IMR-90 (cell line): ENCODE results near the gene PLAAT2. TPM values are rescaled to one million over a fixed set of nuclear protein-coding genes. Genes with fewer than 3 reads are reported as not detected.

Experiments used
- ATAC-seq: fragments of 200-7000 bp; cut with Tn5 transposase; 2 replicates; pipeline ENCODE4 v1.9.1; 2020; ENCODE audit warnings: low read depth, mild to moderate bottlenecking, moderate library complexity
- BruUV-seq: library from RNA; stranded (reverse); fragments of 400-500 nt; replicated peaks from 2 replicates; lab custom pipeline; 2021; lab: Mats Ljungman, UMichigan
- CTCF ChIA-PET: fragments of 300-600 bp; formaldehyde crosslinking; extraction: SDS; loops from one replicate; lab custom pipeline; 2021; ENCODE audit warnings: antibody characterized with exemption; lab: Yijun Ruan, JAX
- POLR2A ChIA-PET: fragments of 300-600 bp; sonication (Branson Sonifier 250); formaldehyde crosslinking; loops from one replicate; lab custom pipeline; 2022; ENCODE audit warnings: antibody characterized with exemption; ENCODE audit not compliant: unreplicated experiment; lab: Charles Lee
- DNase-seq: peaks from one replicate; pipeline ENCODE4 v3.0.0; 2013
- H2AFZ ChIP-seq: replicated peaks from 2 replicates; pipeline ENCODE3; 2013; ENCODE audit warnings: low read length, mild to moderate bottlenecking; ENCODE audit not compliant: poor library complexity
- H2AK5ac ChIP-seq: 2 replicates; pipeline ENCODE4 v1.6.1; 2013; ENCODE audit warnings: low read depth, low read length, inconsistent platforms
- H2AK9ac ChIP-seq: replicated peaks from 2 replicates; pipeline ENCODE3; 2013; ENCODE audit warnings: mild to moderate bottlenecking, low read depth, low read length, moderate library complexity; ENCODE audit not compliant: poor library complexity
- H2BK120ac ChIP-seq: 2 replicates; pipeline ENCODE4 v1.6.1; 2013; ENCODE audit warnings: low read depth, low read length, inconsistent platforms
- H2BK15ac ChIP-seq: 3 replicates; pipeline ENCODE4 v1.6.1; 2013; ENCODE audit warnings: low read depth, low read length, inconsistent platforms
- H2BK20ac ChIP-seq: 2 replicates; pipeline ENCODE4 v1.6.1; 2013; ENCODE audit warnings: low read depth, mild to moderate bottlenecking, inconsistent platforms, low read length, moderate library complexity
- H2BK5ac ChIP-seq: 2 replicates; pipeline ENCODE4 v1.6.1; 2013; ENCODE audit warnings: mild to moderate bottlenecking, low read depth, low read length, inconsistent platforms; ENCODE audit not compliant: poor library complexity, severe bottlenecking
- H3K14ac ChIP-seq: replicated peaks from 2 replicates; pipeline ENCODE4 v1.6.1; 2013; ENCODE audit warnings: low read depth, low read length, inconsistent platforms
- H3K18ac ChIP-seq: 2 replicates; pipeline ENCODE4 v1.6.1; 2013; ENCODE audit warnings: low read depth, low read length, control low read depth
- H3K23ac ChIP-seq: 2 replicates; pipeline ENCODE4 v1.6.1; 2013; ENCODE audit warnings: low read depth, low read length, inconsistent platforms
- H3K27ac ChIP-seq: 2 replicates; pipeline ENCODE4 v1.5.1; 2013; ENCODE audit warnings: mild to moderate bottlenecking, control low read depth, low read length; ENCODE audit not compliant: insufficient read depth
- H3K27me3 ChIP-seq: 2 replicates; pipeline ENCODE4 v1.6.1; 2013; ENCODE audit warnings: low read length; ENCODE audit not compliant: control insufficient read depth, insufficient read depth
- H3K36me3 ChIP-seq: 2 replicates; pipeline ENCODE4 v1.6.1; 2013; ENCODE audit warnings: low read length, mixed read lengths; ENCODE audit not compliant: control insufficient read depth, insufficient read depth
- H3K4ac ChIP-seq: 2 replicates; pipeline ENCODE4 v1.6.1; 2013; ENCODE audit warnings: low read depth, low read length, inconsistent platforms
- H3K4me1 ChIP-seq: 2 replicates; pipeline ENCODE4 v1.6.1; 2013; ENCODE audit warnings: low read length, mixed read lengths; ENCODE audit not compliant: control insufficient read depth, insufficient read depth
- H3K4me2 ChIP-seq: 2 replicates; pipeline ENCODE4 v1.6.1; 2013; ENCODE audit warnings: low read depth, mild to moderate bottlenecking, control low read depth, low read length, moderate library complexity
- H3K4me3 ChIP-seq: 2 replicates; pipeline ENCODE4 v1.5.1; 2013; ENCODE audit warnings: low read depth, mild to moderate bottlenecking, control low read depth, low read length, moderate library complexity; ENCODE audit not compliant: insufficient read depth
- H3K56ac ChIP-seq: 2 replicates; pipeline ENCODE4 v1.6.1; 2013; ENCODE audit warnings: low read length, inconsistent platforms; ENCODE audit not compliant: insufficient read depth; ENCODE audit errors: extremely low read depth
- H3K79me1 ChIP-seq, 2 experiments: 2 replicates each; pipeline ENCODE4 v1.6.1; 2013; ENCODE audit warnings: low read length in 2 of 2, inconsistent platforms in 1 of 2, low read depth in 1 of 2
- H3K9ac ChIP-seq: 2 replicates; pipeline ENCODE4 v1.6.1; 2013; ENCODE audit warnings: low read depth, low read length, control low read depth
- H3K9me1 ChIP-seq: 2 replicates; pipeline ENCODE4 v1.6.1; 2013; ENCODE audit warnings: low read length, inconsistent platforms; ENCODE audit not compliant: insufficient read depth
- H3K9me3 ChIP-seq: 2 replicates; pipeline ENCODE4 v1.6.1; 2013; ENCODE audit warnings: low read length; ENCODE audit not compliant: control insufficient read depth, insufficient read depth
- H4K20me1 ChIP-seq: 2 replicates; pipeline ENCODE4 v1.6.1; 2013; ENCODE audit warnings: low read length, inconsistent platforms; ENCODE audit not compliant: insufficient read depth
- H4K5ac ChIP-seq: 2 replicates; pipeline ENCODE4 v1.6.1; 2013; ENCODE audit warnings: mild to moderate bottlenecking, low read depth, low read length, control low read depth
- H4K8ac ChIP-seq, 2 experiments: 2 replicates each; pipeline ENCODE4 v1.6.1; 2013; ENCODE audit warnings: low read depth in 2 of 2, low read length in 2 of 2, control low read depth in 1 of 2, inconsistent platforms in 1 of 2
- H4K91ac ChIP-seq: 2 replicates; pipeline ENCODE4 v1.6.1; 2013; ENCODE audit warnings: low read depth, low read length, inconsistent platforms; ENCODE audit not compliant: insufficient read depth
- BHLHE40 ChIP-seq: fragments of 150-350 bp; IDR thresholded peaks from 2 replicates; pipeline ENCODE4 v1.6.1; 2016; ENCODE audit warnings: mild to moderate bottlenecking, low read depth, low read length
- CHD1 ChIP-seq: IDR thresholded peaks from 2 replicates; pipeline ENCODE4 v1.6.1; 2012; ENCODE audit warnings: low read depth, low read length, improper control_type of control experiment
- POLR2A ChIP-seq: IDR thresholded peaks from 2 replicates; pipeline ENCODE4 v1.6.1; 2012; ENCODE audit warnings: mild to moderate bottlenecking, low read depth, low read length
- RCOR1 ChIP-seq: IDR thresholded peaks from 2 replicates; pipeline ENCODE4 v1.6.1; 2012; ENCODE audit warnings: mild to moderate bottlenecking, low read length, improper control_type of control experiment; ENCODE audit not compliant: insufficient replicate concordance
- RFX5 ChIP-seq: IDR thresholded peaks from 2 replicates; pipeline ENCODE4 v1.8.0; 2012; ENCODE audit warnings: low read depth, mild to moderate bottlenecking, low read length, moderate library complexity
- SMC3 ChIP-seq: fragments of 150-350 bp; IDR thresholded peaks from 2 replicates; pipeline ENCODE4 v1.6.1; 2016; ENCODE audit warnings: low read depth, mild to moderate bottlenecking, antibody characterized with exemption, low read length, moderate library complexity
- WGBS, 2 experiments: methylation state at CpG; one replicate each; pipeline versions ENCODE4 v1.1.5 to v1.1.7; 2013; ENCODE audit warnings: missing lambda C conversion rate in 2 of 2; ENCODE audit not compliant: insufficient read length in 1 of 2; ENCODE audit errors: extremely low coverage in 2 of 2; 5-methylcytosine and 5-hydroxymethylcytosine counted together
- dilution Hi-C: fragments of 300-500 bp; cut with HindIII; formaldehyde crosslinking; loops from one replicate; pipeline ENCODE4 v1.14.3; 2018; ENCODE audit warnings: low sequenced_read_pairs; ENCODE audit not compliant: unreplicated experiment
- in situ Hi-C: fragments of 300-500 bp; cut with MboI; formaldehyde crosslinking; loops from 3 replicates; pipeline ENCODE4 v1.14.3; 2019; ENCODE audit warnings: low sequenced_read_pairs, inconsistent platforms, mixed read lengths
- intact Hi-C: fragments of 100-400 bp; cut with micrococcal nuclease; formaldehyde crosslinking; loops from 2 replicates; pipeline ENCODE4 v1.10.0; 2022
- polyA plus RNA-seq, 3 experiments: library from polyadenylated mRNA; depleted of rRNA; stranded (reverse); fragments of >200 nt; gene quantifications; 2 replicates each; pipeline ENCODE4 v1.2.3, GENCODE V29; 2012; ENCODE audit warnings: low replicate concordance in 1 of 3
- total RNA-seq: library from RNA; depleted of rRNA; stranded (reverse); fragments of >200 nt; gene quantifications from 2 replicates; pipeline ENCODE4 v1.2.3, GENCODE V29; 2012

PLAAT2 gene
- total and polyA plus RNA-seq, 2 of the 4 experiments (the other 2 are of a cell fraction), result not detected

GRCh38 chr11:63572026-63572688 is 9.0 kb upstream of the PLAAT2 start (continued):
- TF ChIP-seq POLR2A (no peak), RCOR1 (no peak), SMC3 (no peak)

DNA sequence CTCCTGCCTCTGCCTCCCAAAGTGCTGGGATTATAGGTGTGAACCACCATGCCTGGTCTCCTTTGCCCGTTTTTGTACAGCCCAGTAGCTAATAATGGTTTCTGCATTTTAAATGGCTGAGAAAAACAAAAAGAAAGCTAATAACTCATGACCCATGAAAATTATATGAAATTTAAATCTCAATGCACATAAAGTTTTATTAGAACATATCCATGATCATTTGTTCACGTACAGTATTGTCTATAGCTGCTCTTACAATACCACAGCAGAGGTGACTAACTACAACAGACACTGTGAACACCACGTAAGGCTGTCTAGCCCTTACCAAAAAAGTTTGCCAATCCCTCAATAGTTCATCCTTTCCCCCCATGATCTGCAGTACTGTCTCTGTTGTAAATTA is 6.4 kb upstream of the PLAAT2 start:
- Histone ChIP-seq H3K14ac (no peak overlapping the region), H2BK15ac (no peak overlapping the region), H3K18ac (no peak overlapping the region), H3K4me3 (no peak overlapping the region), H2AK9ac (no peak overlapping the region), H2BK120ac (no peak overlapping the region), H4K91ac (no peak overlapping the region), H2AFZ (no peak overlapping the region), H3K27me3 (no peaks in the 10 kb centered on the region), H2BK5ac (no peak overlapping the region), H3K9ac (no peak overlapping the region), H2BK20ac (no peak overlapping the region), H3K4ac (no peak overlapping the region), H4K8ac (no peak overlapping the region), H3K23ac (no peak overlapping the region), H3K56ac (no peak overlapping the region), H3K36me3 (no peaks in the 10 kb centered on the region), H4K20me1 (no peaks in the 10 kb centered on the region), H3K79me1 (no peaks in the 10 kb centered on the region), H3K4me2 (no peak overlapping the region), H4K5ac (no peak overlapping the region), H3K9me3 (no peaks in the 10 kb centered on the region), H2AK5ac (no peak overlapping the region), H3K4me1 (peaks cover 7% of the 10 kb centered on the region), H3K9me1 (peaks cover 8% of the 10 kb centered on the region), H3K27ac (no peak overlapping the region)
- TF ChIP-seq SMC3, result no peak
- no peak for TF ChIP-seq RFX5
- TF ChIP-seq RCOR1, result no peak
- TF ChIP-seq BHLHE40, result no peak
- no peak for TF ChIP-seq CHD1
- DNase-seq (no peak), ATAC-seq (no peak)
- ChIA-PET CTCF (no interaction called here), POLR2A (no interaction called here)
- in situ Hi-C loops (no loop called here), intact Hi-C loops (no loop called here), dilution Hi-C loops (no loop called here)
- BruUV-seq, result no TSS peak
- no CpG with 5 or more reads among the region's 3 CpGs for WGBS, 2 experiments
